GM18873 (cell line): Measurements from ENCODE around the gene POU4F3.

Experiments used
- ATAC-seq: cut with Tn5 transposase; IDR thresholded peaks from one replicate; pipeline ENCODE4 v1.9.1; 2021; ENCODE audit warnings: mild to moderate bottlenecking, moderate library complexity, moderate number of reproducible peaks; ENCODE audit not compliant: unreplicated experiment, low FRiP score

POU4F3 gene

GRCh38 chr5:146337928-146338327 is 711 bp upstream of the POU4F3 start:
- no peak for ATAC-seq

GRCh38 chr5:146339715-146340259 is 1.1 kb downstream of the POU4F3 start:
- no peak for ATAC-seq

- no peak for ATAC-seq
These were observed 1.8 kb downstream of the POU4F3 start for GRCh38 chr5:146340260-146341081.

GRCh38 chr5:146341854-146342253 is 3.2 kb downstream of the POU4F3 start:
- no peak for ATAC-seq

- ATAC-seq = no peak
These were observed 3.9 kb downstream of the POU4F3 start for GRCh38 chr5:146342519-146342881.

DNA sequence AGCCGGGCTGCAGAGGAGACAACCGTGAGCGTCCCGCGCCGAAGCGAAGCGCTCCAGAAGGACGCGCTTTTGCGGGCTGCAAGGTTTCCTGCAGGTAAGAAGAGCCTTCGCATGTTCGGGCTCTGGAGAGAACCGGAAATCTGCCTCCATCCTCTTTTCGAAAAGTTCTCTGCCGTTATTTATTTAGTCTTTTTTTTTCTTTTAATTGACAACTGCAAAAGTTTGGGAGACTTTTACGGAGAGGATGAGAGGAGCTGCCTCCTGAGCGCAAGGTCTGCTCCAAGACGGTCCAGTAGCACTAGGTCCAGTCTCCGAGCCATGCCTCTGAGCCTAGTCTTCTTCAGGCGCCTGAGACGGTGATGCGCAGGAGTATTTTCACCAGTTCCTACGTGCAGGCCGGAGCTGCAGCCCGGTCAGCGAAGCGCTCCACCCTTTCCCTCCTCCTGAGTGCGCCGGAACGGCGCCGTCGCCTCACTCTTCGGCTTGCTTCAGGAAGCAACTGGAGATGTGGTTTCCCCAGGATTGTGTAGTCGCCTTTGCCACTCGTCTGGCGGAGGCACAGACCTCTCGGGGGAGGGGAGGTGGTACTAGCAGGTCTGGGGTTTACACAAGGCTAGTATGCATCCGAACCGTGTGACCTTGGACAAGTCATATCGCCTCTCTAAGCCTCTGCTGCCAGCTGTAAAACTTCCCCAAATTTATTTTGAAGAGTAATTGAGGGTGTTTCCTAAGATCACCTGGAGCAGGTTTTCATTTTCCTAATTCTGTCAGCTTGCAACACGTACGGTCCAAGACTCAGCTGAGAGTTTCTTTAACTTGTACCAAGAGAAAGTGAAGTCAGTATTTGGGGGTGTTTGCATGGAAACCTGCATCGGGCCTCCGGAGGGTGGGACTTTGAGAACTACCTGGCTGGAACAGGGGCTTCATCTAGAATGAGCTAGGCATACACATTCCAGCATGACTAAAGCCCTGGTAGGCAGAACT is 4.5 kb downstream of the POU4F3 start:
- ATAC-seq = no peak

- ATAC-seq = no peak
These were observed 5.8 kb downstream of the POU4F3 start for GRCh38 chr5:146344155-146345118.

GRCh38 chr5:146345240-146345577 is 6.6 kb downstream of the POU4F3 start:
- ATAC-seq = no peak

DNA sequence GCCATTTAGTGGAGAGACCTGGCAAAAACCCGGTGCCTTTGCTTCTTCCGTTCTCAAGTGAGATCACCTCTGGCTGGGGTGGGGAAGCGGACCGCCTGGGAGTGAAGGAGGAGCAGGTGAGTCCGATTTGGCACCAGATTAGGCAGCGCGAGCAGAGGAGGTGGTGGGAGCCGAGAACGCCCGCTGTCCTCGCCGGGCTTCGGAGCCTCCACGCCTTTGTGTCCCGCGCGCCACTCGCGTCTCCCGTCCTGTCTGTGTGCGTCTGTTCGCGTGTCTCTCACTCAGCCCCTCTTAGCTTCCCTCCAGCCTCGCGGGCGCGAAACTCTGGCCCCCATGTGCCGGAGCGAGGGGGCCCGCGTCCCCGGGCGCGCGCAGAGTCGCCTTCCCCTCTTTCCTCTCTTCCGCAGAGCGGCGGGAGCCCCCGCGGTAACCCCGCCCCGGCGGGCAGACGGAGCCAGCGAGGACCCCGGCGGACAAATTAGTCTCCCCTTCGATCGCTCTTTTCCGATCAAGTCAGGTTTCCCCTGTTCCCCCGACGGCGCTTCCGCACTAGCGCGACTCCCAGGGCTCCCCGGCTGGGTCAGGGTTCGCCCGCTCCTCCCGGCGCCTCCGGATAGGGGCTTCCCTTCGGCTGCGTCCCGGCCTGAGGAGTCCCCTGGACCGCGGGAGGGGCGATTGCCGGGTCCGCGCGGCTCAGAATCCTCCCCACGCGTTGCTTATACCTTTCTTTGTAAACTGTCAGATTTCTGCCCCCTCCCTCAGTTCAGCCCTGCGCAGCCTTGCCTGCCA is 7.1 kb downstream of the POU4F3 start:
- ATAC-seq = no peak

DNA sequence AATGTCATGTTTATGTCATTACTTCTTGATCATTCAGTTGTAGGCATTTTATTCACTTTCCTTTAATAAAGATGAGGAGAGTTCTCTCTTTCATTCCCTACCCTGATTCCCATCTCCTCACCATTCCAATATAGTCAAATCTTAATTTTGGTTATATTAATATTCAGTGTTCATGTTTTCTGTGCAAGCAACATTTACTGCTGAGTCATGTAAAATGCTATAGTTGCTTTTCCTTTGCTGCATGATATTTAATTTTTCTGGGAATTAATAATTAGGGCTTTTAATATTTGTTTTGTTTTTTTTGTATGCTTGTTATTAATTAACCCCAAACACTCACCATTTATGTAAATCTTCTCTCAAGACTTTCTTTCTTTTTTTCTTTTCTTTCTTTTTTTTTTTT is 18.5 kb downstream of the POU4F3 start:
- ATAC-seq = no peak

DNA sequence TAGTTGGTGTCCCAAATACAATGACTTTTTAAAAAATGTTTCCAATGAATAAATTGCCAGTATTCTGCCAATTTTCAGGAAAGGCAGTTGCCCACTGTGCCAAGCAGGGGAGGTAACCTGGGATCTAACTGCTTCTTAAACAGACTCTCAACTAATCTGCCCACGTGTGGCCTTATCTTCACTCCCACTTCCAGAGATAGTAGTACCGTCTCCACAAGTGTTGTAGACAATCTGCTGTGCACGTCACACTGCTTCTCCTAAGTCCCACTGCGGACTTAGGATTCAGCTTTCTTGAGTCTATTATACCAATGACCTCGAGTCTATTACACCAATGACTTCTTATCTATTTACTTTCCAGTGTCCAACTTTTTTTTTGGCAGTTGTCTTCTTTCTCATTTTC is 21.2 kb downstream of the POU4F3 start:
- no peak for ATAC-seq

GRCh38 chr5:146363161-146363874 is 24.7 kb downstream of the POU4F3 start:
- no peak for ATAC-seq

GRCh38 chr5:146365618-146366017 is 27.0 kb downstream of the POU4F3 start:
- ATAC-seq = no peak

- no peak for ATAC-seq
These were observed 28.3 kb downstream of the POU4F3 start for GRCh38 chr5:146366904-146367303.

DNA sequence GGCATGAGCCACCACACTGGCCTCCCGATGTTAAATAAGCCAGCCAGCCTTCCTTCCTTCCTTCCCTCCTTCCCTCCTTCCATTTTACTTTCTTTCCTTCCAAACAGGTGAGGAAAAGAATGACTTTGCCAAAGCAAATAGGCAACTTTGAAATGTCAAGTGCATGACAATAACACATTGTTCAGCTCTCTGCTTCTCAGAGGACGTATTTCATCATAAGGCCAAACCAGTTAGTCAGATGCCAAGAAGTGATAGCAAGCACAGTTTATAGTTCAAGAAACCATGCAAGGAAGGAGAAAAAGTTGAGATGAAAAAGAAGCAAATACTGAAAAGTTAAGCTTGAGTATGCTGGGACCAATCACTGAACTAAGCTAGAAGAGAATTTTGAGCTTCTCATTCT is 29.5 kb downstream of the POU4F3 start:
- ATAC-seq = no peak

DNA sequence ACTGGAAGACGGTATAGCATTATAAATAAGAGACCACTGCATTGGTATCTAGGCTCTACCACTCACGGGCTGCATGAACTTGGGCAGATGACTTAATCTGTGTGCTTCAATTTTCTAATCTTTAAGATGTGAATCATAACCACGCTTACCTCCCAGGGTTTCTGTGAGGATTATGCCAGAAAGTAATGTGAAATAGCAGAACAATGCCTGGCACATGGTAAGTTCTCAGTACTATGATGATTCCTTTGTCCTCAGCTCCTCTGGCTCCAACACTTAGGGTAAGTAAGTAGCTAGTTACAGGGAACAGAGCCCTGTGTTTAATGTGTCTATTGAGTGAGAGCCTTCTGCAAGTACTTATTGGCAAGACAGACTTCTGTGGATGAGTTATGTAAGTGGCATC is 31.1 kb downstream of the POU4F3 start:
- no peak for ATAC-seq

DNA sequence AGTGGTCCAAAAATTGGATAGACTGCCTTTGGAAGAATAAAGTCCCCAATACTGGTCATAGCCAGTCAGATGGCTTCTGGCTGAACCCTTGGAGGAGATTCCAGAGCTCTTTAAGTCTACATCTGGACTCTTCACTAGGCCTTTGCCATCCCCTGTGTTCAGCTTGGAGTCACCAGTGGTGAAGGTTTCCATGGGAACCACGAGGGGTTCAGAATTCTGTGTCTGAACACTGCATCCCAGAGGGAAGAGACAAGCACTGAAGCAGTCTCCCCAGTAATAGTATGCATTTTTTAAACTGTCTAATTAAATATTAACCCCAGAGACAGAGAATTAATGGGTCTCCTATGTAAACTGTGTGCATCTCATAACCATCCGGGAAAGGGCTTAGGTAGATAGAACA is 38.2 kb downstream of the POU4F3 start:
- ATAC-seq = no peak

GRCh38 chr5:146378986-146379385 is 40.3 kb downstream of the POU4F3 start:
- no peak for ATAC-seq

DNA sequence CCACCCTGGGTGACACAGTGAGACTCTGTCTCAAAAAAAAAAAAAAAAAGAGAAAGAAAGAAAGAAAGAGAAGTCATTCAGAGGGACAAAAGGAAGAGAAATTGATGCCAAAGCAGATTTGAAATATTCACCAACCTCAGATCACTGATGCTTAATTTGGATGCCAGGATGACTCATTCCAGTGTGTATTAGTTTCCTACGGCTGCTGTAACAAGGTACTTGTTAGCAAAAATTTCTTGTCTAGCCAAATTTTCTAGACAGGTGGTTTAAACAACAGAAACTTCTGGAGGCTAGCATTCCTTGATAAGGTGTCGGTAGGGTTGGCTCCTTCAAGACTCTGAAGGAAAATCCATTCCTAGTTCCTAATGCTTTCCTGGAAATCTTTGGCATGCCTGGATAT is 42.1 kb downstream of the POU4F3 start:
- ATAC-seq = no peak
